ENCODE data around the gene TTLL11.

- no peak for TF ChIP-seq CTCF (conservative IDR thresholded peaks at IDR 0.05)
- TF ChIP-seq EZH2 (IDR thresholded peaks at IDR 0.05; ENCODE audit: low read depth) = no peak
Observed at GRCh38 chr9:122138560-122139268, 45.6 kb upstream of the TTLL11 start.

Measured in PC-9 (cell line).